Effector memory CD4-positive, alpha-beta T cell (primary cell): ENCODE measurements around the gene DPP9.

ENCODE experiments used
- DNase-seq, 3 donors: peaks; one replicate each; pipeline ENCODE4 v3.0.0-alpha.2; 2020
- H3K27ac ChIP-seq: 2 replicates; pipeline ENCODE4 v1.7.0; 2013; ENCODE audit warnings: mild to moderate bottlenecking, low read length, moderate library complexity; ENCODE audit not compliant: insufficient read depth, poor library complexity, severe bottlenecking
- H3K27me3 ChIP-seq: replicated peaks from 2 replicates; pipeline ENCODE4 v1.7.0; 2013; ENCODE audit warnings: mild to moderate bottlenecking, low read length; ENCODE audit not compliant: insufficient read depth, control insufficient read depth, poor library complexity, severe bottlenecking
- H3K36me3 ChIP-seq: 2 replicates; pipeline ENCODE4 v1.7.0; 2013; ENCODE audit warnings: mild to moderate bottlenecking, low read length, moderate library complexity; ENCODE audit not compliant: control insufficient read depth, insufficient read depth
- H3K4me1 ChIP-seq: 2 replicates; pipeline ENCODE4 v1.7.0; 2013; ENCODE audit warnings: low read length, mild to moderate bottlenecking; ENCODE audit not compliant: control insufficient read depth, insufficient read depth, poor library complexity, severe bottlenecking
- H3K4me3 ChIP-seq: 2 replicates; pipeline ENCODE4 v1.7.0; 2013; ENCODE audit warnings: low read length, low read depth, mild to moderate bottlenecking; ENCODE audit not compliant: insufficient read depth, poor library complexity, severe bottlenecking
- H3K9me3 ChIP-seq: 2 replicates; pipeline ENCODE4 v1.7.0; 2013; ENCODE audit warnings: mild to moderate bottlenecking, low read length, moderate library complexity; ENCODE audit not compliant: control insufficient read depth

The DPP9 gene

GRCh38 chr19:4662812-4663211, 60.8 kb downstream of the DPP9 start:
- Histone ChIP-seq H3K9me3 (no peaks in the 10 kb centered on the region), H3K36me3 (peaks cover 65% of the 10 kb centered on the region), H3K4me3 (no peak overlapping the region), H3K27me3 (no peaks in the 10 kb centered on the region), H3K4me1 (no peaks in the 10 kb centered on the region), H3K27ac (no peak overlapping the region)
- no peak for DNase-seq

GRCh38 chr19:4662020-4662695, 61.5 kb downstream of the DPP9 start:
- Histone ChIP-seq H3K27ac (no peak overlapping the region), H3K9me3 (no peaks in the 10 kb centered on the region), H3K4me1 (no peaks in the 10 kb centered on the region), H3K36me3 (peaks cover 67% of the 10 kb centered on the region), H3K27me3 (no peaks in the 10 kb centered on the region), H3K4me3 (no peak overlapping the region)
- DNase-seq: no peak

- DNase-seq: no peak
- Histone ChIP-seq H3K27me3 (no peaks in the 10 kb centered on the region), H3K27ac (no peak overlapping the region), H3K4me3 (no peak overlapping the region), H3K9me3 (no peaks in the 10 kb centered on the region), H3K36me3 (peaks cover 62% of the 10 kb centered on the region), H3K4me1 (no peaks in the 10 kb centered on the region)
Observed at GRCh38 chr19:4660993-4661392, 62.6 kb downstream of the DPP9 start.

GRCh38 chr19:4660181-4660791, 63.4 kb downstream of the DPP9 start:
- H3K27me3 ChIP-seq: no peaks in the 10 kb centered on the region
- DNase-seq: no peak
- no peaks in the 10 kb centered on the region for H3K4me1 ChIP-seq
- H3K9me3 ChIP-seq: no peaks in the 10 kb centered on the region
- peaks cover 62% of the 10 kb centered on the region for H3K36me3 ChIP-seq
- H3K27ac ChIP-seq: no peak overlapping the region
- H3K4me3 ChIP-seq: no peak overlapping the region

- Histone ChIP-seq H3K27ac (no peak overlapping the region), H3K4me1 (no peaks in the 10 kb centered on the region), H3K27me3 (no peaks in the 10 kb centered on the region), H3K4me3 (no peak overlapping the region), H3K36me3 (peaks cover 47% of the 10 kb centered on the region), H3K9me3 (no peaks in the 10 kb centered on the region)
- no peak for DNase-seq
Observed at GRCh38 chr19:4657835-4658234, 65.8 kb downstream of the DPP9 start.

- Histone ChIP-seq H3K4me3 (no peak overlapping the region), H3K9me3 (no peaks in the 10 kb centered on the region), H3K27me3 (no peaks in the 10 kb centered on the region), H3K36me3 (peaks cover 42% of the 10 kb centered on the region), H3K27ac (no peak overlapping the region), H3K4me1 (no peaks in the 10 kb centered on the region)
- DNase-seq: no peak
Observed at GRCh38 chr19:4657262-4657661, 66.4 kb downstream of the DPP9 start.

- no peaks in the 10 kb centered on the region for H3K27me3 ChIP-seq
- H3K4me1 ChIP-seq: no peaks in the 10 kb centered on the region
- H3K9me3 ChIP-seq: no peaks in the 10 kb centered on the region
- H3K4me3 ChIP-seq: no peak overlapping the region
- peaks cover 39% of the 10 kb centered on the region for H3K36me3 ChIP-seq
- H3K27ac ChIP-seq: no peak overlapping the region
- DNase-seq: no peak
Observed at GRCh38 chr19:4656102-4656501, 67.5 kb downstream of the DPP9 start.

GRCh38 chr19:4654437-4655361, 68.9 kb downstream of the DPP9 start:
- no peaks in the 10 kb centered on the region for H3K27me3 ChIP-seq
- no peaks in the 10 kb centered on the region for H3K9me3 ChIP-seq
- no peaks in the 10 kb centered on the region for H3K4me1 ChIP-seq
- H3K36me3 ChIP-seq: peaks cover 31% of the 10 kb centered on the region
- no peak overlapping the region for H3K4me3 ChIP-seq
- H3K27ac ChIP-seq: no peak overlapping the region
- DNase-seq: no peak

- Histone ChIP-seq H3K4me1 (no peaks in the 10 kb centered on the region), H3K9me3 (no peaks in the 10 kb centered on the region), H3K27ac (no peak overlapping the region), H3K27me3 (no peaks in the 10 kb centered on the region), H3K36me3 (peaks cover 27% of the 10 kb centered on the region), H3K4me3 (no peak overlapping the region)
- no peak for DNase-seq
Observed at GRCh38 chr19:4653793-4654436, 69.7 kb downstream of the DPP9 start.
